GM12878 (cell line): ENCODE results near the gene TMTC1. TPM values are rescaled to one million over a fixed set of nuclear protein-coding genes. Genes with fewer than 3 reads are reported as not detected.

ENCODE experiments used
- ATAC-seq: fragments of 200-7000 bp; cut with Tn5 transposase; 3 replicates; pipeline ENCODE4 v1.9.1; 2020; ENCODE audit warnings: mild to moderate bottlenecking, moderate library complexity
- BruUV-seq: library from RNA; stranded (reverse); fragments of 400-500 nt; replicated peaks from 2 replicates; lab custom pipeline; 2021; lab: Mats Ljungman, UMichigan
- CTCF ChIA-PET: fragments of 300-600 bp; sonication (Branson Sonifier 250); formaldehyde crosslinking; extraction: SDS; loops from one replicate; lab custom pipeline; 2021; ENCODE audit warnings: inconsistent platforms; lab: Yijun Ruan, JAX
- POLR2A ChIA-PET: fragments of 350-600 bp; formaldehyde crosslinking; extraction: SDS; loops from one replicate; lab custom pipeline; 2021; ENCODE audit warnings: inconsistent platforms; lab: Charles Lee
- RAD21 ChIA-PET: fragments of 300-600 bp; sonication (Branson Sonifier 250); formaldehyde crosslinking; loops from one replicate; lab custom pipeline; 2023; ENCODE audit warnings: antibody characterized with exemption; ENCODE audit not compliant: unreplicated experiment; lab: Charles Lee
- SMC1A ChIA-PET: fragments of 300-600 bp; sonication (Branson Sonifier 250); formaldehyde crosslinking; loops from one replicate; lab custom pipeline; 2023; ENCODE audit not compliant: unreplicated experiment, uncharacterized antibody; lab: Charles Lee
- DNase-seq: peaks from one replicate; pipeline ENCODE4 v3.0.0-alpha.2; 2011; ENCODE audit warnings: low read depth, low spot score
- FAIRE-seq: peaks from 3 replicates; lab custom pipeline; 2011; peaks lifted over from hg19 to GRCh38; lab: Jason Lieb, UNC
- H2AFZ ChIP-seq: 2 replicates; pipeline ENCODE4 v1.6.0; 2011; ENCODE audit warnings: low read depth, low read length, control low read depth; ENCODE audit not compliant: control insufficient read depth
- H3K27ac ChIP-seq: 2 replicates; pipeline ENCODE4 v1.5.1; 2011; ENCODE audit warnings: control low read depth; ENCODE audit not compliant: control insufficient read depth, insufficient read depth
- H3K27me3 ChIP-seq, 2 experiments: replicated peaks in 1 of 2; 2 replicates each; pipeline versions ENCODE4 v1.6.0 to v1.6.1; 2011; ENCODE audit warnings: low read length in 1 of 2; ENCODE audit not compliant: control insufficient read depth in 2 of 2, insufficient read depth in 2 of 2
- H3K36me3 ChIP-seq, 2 experiments: 2 replicates each; pipeline ENCODE4 v1.5.1; 2011; ENCODE audit warnings: low read length in 1 of 2; ENCODE audit not compliant: control insufficient read depth in 2 of 2, insufficient read depth in 2 of 2
- H3K4me1 ChIP-seq: 2 replicates; pipeline ENCODE4 v1.6.1; 2011; ENCODE audit warnings: mild to moderate bottlenecking, low read length, moderate library complexity, mixed read lengths; ENCODE audit not compliant: control insufficient read depth, insufficient read depth
- H3K4me2 ChIP-seq: 2 replicates; pipeline ENCODE4 v1.6.0; 2011; ENCODE audit warnings: control low read depth; ENCODE audit not compliant: control insufficient read depth, insufficient read depth
- H3K4me3 ChIP-seq: fragments of 200-600 bp; sonication (generic); 2 replicates; pipeline ENCODE4 v1.5.1; 2016
- H3K79me2 ChIP-seq: 2 replicates; pipeline ENCODE4 v1.6.0; 2011; ENCODE audit warnings: low read length; ENCODE audit not compliant: control insufficient read depth, insufficient read depth
- H3K9ac ChIP-seq: 2 replicates; pipeline ENCODE4 v1.8.0; 2011; ENCODE audit warnings: low read length, control low read depth, mixed read lengths; ENCODE audit not compliant: control insufficient read depth, insufficient read depth
- H3K9me3 ChIP-seq: replicated peaks from 3 replicates; pipeline ENCODE4 v1.5.1; 2011; ENCODE audit warnings: mild to moderate bottlenecking, low read length; ENCODE audit not compliant: control insufficient read depth, insufficient read depth
- H4K20me1 ChIP-seq: 2 replicates; pipeline ENCODE4 v1.6.0; 2011; ENCODE audit not compliant: control insufficient read depth, insufficient read depth
- ASH2L ChIP-seq: fragments of 300-600, 200-600 bp; sonication (generic); IDR thresholded peaks from 2 replicates; pipeline ENCODE4 v1.6.1; 2017; ENCODE audit warnings: low read depth, mild to moderate bottlenecking, borderline replicate concordance
- ATF2 ChIP-seq: IDR thresholded peaks from 2 replicates; pipeline ENCODE4 v1.6.1; 2012; ENCODE audit warnings: low read length, inconsistent platforms
- CEBPB ChIP-seq, 2 experiments: fragments of 150-350 bp in 1 of 2; IDR thresholded peaks; 2 replicates each; pipeline ENCODE4 v1.6.1; 2012 to 2014; ENCODE audit warnings: low read depth in 2 of 2, low read length in 2 of 2, borderline replicate concordance in 1 of 2, inconsistent platforms in 1 of 2
- E2F8 ChIP-seq: fragments of 450-650 bp; IDR thresholded peaks from 2 replicates; pipeline ENCODE4 v1.6.1; 2018; ENCODE audit warnings: mild to moderate bottlenecking, low read depth, moderate library complexity; ENCODE audit not compliant: partially characterized antibody
- ELK1 ChIP-seq: IDR thresholded peaks from 2 replicates; pipeline ENCODE4 v1.6.1; 2012; ENCODE audit warnings: low read depth, low read length, improper control_type of control experiment
- FOXM1 ChIP-seq: IDR thresholded peaks from 2 replicates; pipeline ENCODE4 v1.6.1; 2012; ENCODE audit warnings: low read depth, mild to moderate bottlenecking, inconsistent platforms, low read length, moderate library complexity
- GATAD2B ChIP-seq: fragments of 450-650 bp; conservative IDR thresholded peaks from 2 replicates; pipeline ENCODE4 v1.6.1; 2017; ENCODE audit warnings: low read depth, mild to moderate bottlenecking, moderate library complexity
- KAT2A ChIP-seq: conservative IDR thresholded peaks from 2 replicates; pipeline ENCODE4 v1.6.1; 2011; ENCODE audit warnings: low read depth, low read length; ENCODE audit not compliant: control insufficient read depth
- MTA3 ChIP-seq: IDR thresholded peaks from 2 replicates; pipeline ENCODE4 v1.6.1; 2012; ENCODE audit warnings: low read length, inconsistent platforms, borderline replicate concordance
- PAX5 ChIP-seq: IDR thresholded peaks from 2 replicates; pipeline ENCODE4 v1.6.1; 2011; ENCODE audit warnings: low read depth, low read length, borderline replicate concordance
- RCOR1 ChIP-seq: conservative IDR thresholded peaks from 2 replicates; pipeline ENCODE4 v1.6.1; 2012; ENCODE audit warnings: low read depth, low read length, improper control_type of control experiment
- RFX5 ChIP-seq: IDR thresholded peaks from 2 replicates; pipeline ENCODE4 v1.6.1; 2011; ENCODE audit warnings: low read depth, low read length, improper control_type of control experiment
- STAT3 ChIP-seq: IDR thresholded peaks from 2 replicates; pipeline ENCODE4 v1.6.1; 2011; ENCODE audit warnings: low read depth, low read length, improper control_type of control experiment
- SUZ12 ChIP-seq: fragments of 200-600 bp; sonication (generic); IDR thresholded peaks from one replicate; pipeline ENCODE4 v1.6.1; 2018; ENCODE audit warnings: antibody characterized with exemption, mild to moderate bottlenecking; ENCODE audit not compliant: unreplicated experiment
- WGBS: methylation state at CpG from one replicate; pipeline ENCODE4 v1.1.6; 2016; ENCODE audit warnings: low lambda C conversion rate; ENCODE audit not compliant: insufficient replicate concordance, insufficient coverage; ENCODE audit errors: missing lambda C conversion rate; 5-methylcytosine and 5-hydroxymethylcytosine counted together
- in situ Hi-C: fragments of 300-500 bp; cut with MboI; formaldehyde crosslinking; loops from 9 replicates; pipeline ENCODE4 v1.14.3; 2018; ENCODE audit warnings: mixed read lengths
- intact Hi-C: fragments of 100-400 bp; cut with micrococcal nuclease; formaldehyde crosslinking; loops from one replicate; pipeline ENCODE4 v1.14.2; 2022; ENCODE audit not compliant: unreplicated experiment
- polyA plus RNA-seq, 11 experiments: library from polyadenylated mRNA; depleted of rRNA in 4 of 11; unstranded in 6 of 11; stranded (reverse) in 5 of 11; fragments of >200 nt; fragmentation: Nextera tagmentation in 4 of 11; fragmentation: Illumina TruSeq in 1 of 11; extraction: Ambion mirVana in 4 of 11; extraction: Trizol in 1 of 11; gene quantifications; 1 replicate in 1 of 11; 2 replicates in 10 of 11; pipeline versions ENCODE4 v1.2.1 to v1.2.3, GENCODE V29; 2011 to 2016; ENCODE audit warnings: inconsistent platforms in 2 of 11, missing spikeins in 2 of 11, low read depth in 1 of 11
- total RNA-seq, 4 experiments: library from RNA; depleted of rRNA in 3 of 4; stranded (reverse); fragments of >200 nt in 3 of 4; fragmentation: Illumina TruSeq in 1 of 4; extraction: Trizol in 1 of 4; gene quantifications; 2 replicates each; pipeline versions ENCODE4 v1.2.1 to v1.2.3, GENCODE V29; 2013 to 2021

The TMTC1 gene
- total and polyA plus RNA-seq, 10 of the 15 experiments (the other 5 are each of a cell fraction or from before 2014, with no cell fraction given): 0.10 to 20.9 (median 0.57) TPM

GRCh38 chr12:29734734-29735133, 49.0 kb downstream of the TMTC1 start:
- no peak overlapping the region for H2AFZ ChIP-seq
- ChIA-PET POLR2A (interaction anchor here (0.6 to 1.5 kb wide), 5 partner anchors 9 to 19 kb away, joined by 3 to 5 read pairs (median 4); no protein-coding TSS in a partner anchor), RAD21 (interaction anchor here (1.1 to 1.6 kb wide), 4 partner anchors 10 to 46 kb away, joined by 3 to 6 read pairs (median 4); no protein-coding TSS in a partner anchor), SMC1A (interaction anchor here (0.9 to 4.4 kb wide), 13 partner anchors 8 to 182 kb away, joined by 3 to 26 read pairs (median 3); no protein-coding TSS in a partner anchor), CTCF (interaction anchor here (0.9 to 1.4 kb wide), 3 partner anchors 8 to 9 kb away, joined by 3 to 4 read pairs (median 3); no protein-coding TSS in a partner anchor)
- no peaks in the 10 kb centered on the region for H3K36me3 ChIP-seq
- no peak for FAIRE-seq
- H3K79me2 ChIP-seq: no peaks in the 10 kb centered on the region
- ATAC-seq: no peak
- H3K4me1 ChIP-seq: no peaks in the 10 kb centered on the region
- H3K9me3 ChIP-seq: no peaks in the 10 kb centered on the region; the same call in 2 of the 3 replicates
- no peaks in the 10 kb centered on the region for H3K27me3 ChIP-seq
- in situ Hi-C loops (no loop called here), intact Hi-C loops (no loop called here)
- no peak for DNase-seq
- H3K4me3 ChIP-seq: no peak overlapping the region
- H4K20me1 ChIP-seq: no peaks in the 10 kb centered on the region
- no TSS peak for BruUV-seq
- H3K27ac ChIP-seq: no peak overlapping the region
- TF ChIP-seq MTA3 (no peak), RFX5 (no peak), KAT2A (no peak), FOXM1 (no peak), RCOR1 (no peak), ATF2 (no peak), E2F8 (no peak), GATAD2B (no peak), PAX5 (no peak), ELK1 (no peak), CEBPB (IDR thresholded peaks at IDR 0.05; ENCODE audit: borderline replicate concordance in 1 of 2, low read depth in 2 of 2, low read length in 2 of 2) (no peak), STAT3 (no peak), SUZ12 (no peak), ASH2L (no peak)
- H3K4me2 ChIP-seq: no peak overlapping the region
- WGBS: 34% methylated on average over 6 of the region's 6 CpGs
- no peak overlapping the region for H3K9ac ChIP-seq
